Measurements from ENCODE around the gene VTI1B.

GRCh38 chr14:67718265-67718664 is 43.8 kb upstream of the VTI1B start:
- no peak for TF ChIP-seq CTCF (IDR thresholded peaks at IDR 0.05; ENCODE audit: low read depth, low read length, missing input control)
- TF ChIP-seq ZBTB33 (IDR thresholded peaks at IDR 0.05): no peak
- TF ChIP-seq TAF1 (conservative IDR thresholded peaks at IDR 0.05): no peak
- no peak for TF ChIP-seq MAX (IDR thresholded peaks at IDR 0.05)
- TF ChIP-seq RAD21 (IDR thresholded peaks at IDR 0.05): no peak
